H1 (cell line): Measurements from ENCODE around the gene CLCF1. TPM values are rescaled to one million over a fixed set of nuclear protein-coding genes. Genes with fewer than 3 reads are reported as not detected.

ENCODE experiments used
- CTCF ChIA-PET: fragments of 300-600 bp; sonication (Branson Sonifier 250); formaldehyde crosslinking; loops from one replicate; lab custom pipeline; 2021; ENCODE audit not compliant: partially characterized antibody; lab: Charles Lee
- POLR2A ChIA-PET: fragments of 300-600 bp; sonication (Branson Sonifier 250); formaldehyde crosslinking; loops from one replicate; lab custom pipeline; 2021; ENCODE audit warnings: inconsistent platforms; ENCODE audit not compliant: partially characterized antibody; lab: Charles Lee
- DNase-seq, 2 experiments: peaks; one replicate each; pipeline versions ENCODE4 v3.0.0 to v3.0.0-alpha.2; 2010 to 2022; ENCODE audit warnings: low spot score in 2 of 2, low read depth in 1 of 2, mixed read lengths in 1 of 2
- FAIRE-seq: peaks from 2 replicates; lab custom pipeline; 2011; peaks lifted over from hg19 to GRCh38; lab: Jason Lieb, UNC
- H2AFZ ChIP-seq: 2 replicates; pipeline ENCODE4 v1.8.1; 2012; ENCODE audit warnings: low read length, inconsistent platforms
- H2AK5ac ChIP-seq: 2 replicates; pipeline ENCODE4 v1.6.1; 2013; ENCODE audit warnings: low read depth, low read length
- H2BK120ac ChIP-seq: replicated peaks from 2 replicates; pipeline ENCODE3; 2013; ENCODE audit warnings: low read depth, low read length, inconsistent platforms
- H2BK12ac ChIP-seq: 2 replicates; pipeline ENCODE4 v1.6.1; 2013; ENCODE audit warnings: low read depth, low read length
- H2BK15ac ChIP-seq: 2 replicates; pipeline ENCODE4 v1.6.1; 2013; ENCODE audit warnings: low read length
- H2BK20ac ChIP-seq: 2 replicates; pipeline ENCODE4 v1.6.1; 2013; ENCODE audit warnings: low read length
- H2BK5ac ChIP-seq: 2 replicates; pipeline ENCODE4 v1.6.1; 2013; ENCODE audit warnings: low read depth, low read length
- H3K14ac ChIP-seq: 2 replicates; pipeline ENCODE4 v1.6.1; 2013; ENCODE audit warnings: inconsistent platforms; ENCODE audit not compliant: insufficient read length
- H3K18ac ChIP-seq: 2 replicates; pipeline ENCODE4 v1.6.1; 2013; ENCODE audit warnings: low read length; ENCODE audit errors: extremely low read depth
- H3K23ac ChIP-seq: 2 replicates; pipeline ENCODE4 v1.6.1; 2013; ENCODE audit warnings: inconsistent platforms; ENCODE audit not compliant: insufficient read length
- H3K23me2 ChIP-seq: 2 replicates; pipeline ENCODE4 v1.6.1; 2013; ENCODE audit warnings: low read depth, low read length
- H3K27ac ChIP-seq: 2 replicates; pipeline ENCODE4 v1.6.1; 2011; ENCODE audit warnings: low read depth, low read length, inconsistent platforms
- H3K27me3 ChIP-seq, 4 experiments: replicated peaks in 1 of 4; 1 replicate in 1 of 4; 2 replicates in 3 of 4; pipeline versions ENCODE4 v1.6.1 to v1.8.1; 2011 to 2013; ENCODE audit warnings: low read length in 3 of 4, mild to moderate bottlenecking in 3 of 4, inconsistent platforms in 2 of 4, mixed read lengths in 2 of 4, moderate library complexity in 1 of 4; ENCODE audit not compliant: control insufficient read depth in 3 of 4, insufficient read depth in 3 of 4; ENCODE audit errors: extremely low read depth in 1 of 4
- H3K36me3 ChIP-seq, 4 experiments: 2 replicates each; pipeline versions ENCODE4 v1.6.1 to v1.8.1; 2011 to 2013; ENCODE audit warnings: mild to moderate bottlenecking in 4 of 4, low read length in 3 of 4, moderate library complexity in 2 of 4, control low read depth in 1 of 4, inconsistent platforms in 1 of 4; ENCODE audit not compliant: insufficient read depth in 4 of 4, control insufficient read depth in 2 of 4
- H3K4ac ChIP-seq: replicated peaks from 2 replicates; pipeline ENCODE3; 2013; ENCODE audit warnings: low read length, low read depth, mixed read lengths, inconsistent platforms; ENCODE audit not compliant: insufficient read length
- H3K4me1 ChIP-seq, 4 experiments: replicated peaks in 1 of 4; 1 replicate in 1 of 4; 2 replicates in 3 of 4; pipeline versions ENCODE4 v1.6.1 to v1.8.1; 2011 to 2013; ENCODE audit warnings: low read length in 3 of 4, inconsistent platforms in 2 of 4, mixed read lengths in 1 of 4; ENCODE audit not compliant: insufficient read depth in 4 of 4, control insufficient read depth in 3 of 4
- H3K4me2 ChIP-seq, 2 experiments: 2 replicates each; pipeline versions ENCODE4 v1.6.1 to v1.8.1; 2011 to 2013; ENCODE audit warnings: low read depth in 2 of 2, low read length in 2 of 2, control low read depth in 1 of 2, inconsistent platforms in 1 of 2, mild to moderate bottlenecking in 1 of 2; ENCODE audit not compliant: insufficient read depth in 1 of 2
- H3K4me3 ChIP-seq, 4 experiments: fragments of 200-600, 300-600 bp in 1 of 4; sonication (generic), shearing (Covaris generic), sonication (Bioruptor Twin) in 1 of 4; 2 replicates each; pipeline versions ENCODE4 v1.5.1 to v1.8.1; 2011 to 2016; ENCODE audit warnings: low read length in 4 of 4, low read depth in 3 of 4, control low read depth in 2 of 4, inconsistent platforms in 2 of 4, mild to moderate bottlenecking in 2 of 4, mixed read lengths in 1 of 4, moderate library complexity in 1 of 4; ENCODE audit not compliant: insufficient read depth in 2 of 4; ENCODE audit errors: extremely low read depth in 1 of 4
- H3K56ac ChIP-seq: replicated peaks from 2 replicates; pipeline ENCODE3; 2013; ENCODE audit warnings: low read depth, mild to moderate bottlenecking, mixed read lengths, low read length, inconsistent platforms; ENCODE audit not compliant: insufficient read length
- H3K79me1 ChIP-seq: 2 replicates; pipeline ENCODE4 v1.6.1; 2013; ENCODE audit warnings: low read depth, low read length, control low read depth
- H3K79me2 ChIP-seq, 2 experiments: 2 replicates each; pipeline versions ENCODE4 v1.6.1 to v1.8.1; 2012 to 2013; ENCODE audit warnings: low read length in 2 of 2, mild to moderate bottlenecking in 2 of 2, inconsistent platforms in 1 of 2; ENCODE audit not compliant: insufficient read depth in 2 of 2, control insufficient read depth in 1 of 2
- H3K9ac ChIP-seq, 4 experiments: replicated peaks in 1 of 4; 1 replicate in 1 of 4; 2 replicates in 3 of 4; pipeline versions ENCODE4 v1.6.1 to v1.8.1; 2011 to 2013; ENCODE audit warnings: low read depth in 3 of 4, low read length in 3 of 4, control low read depth in 2 of 4, mild to moderate bottlenecking in 2 of 4, moderate library complexity in 2 of 4, inconsistent platforms in 1 of 4; ENCODE audit errors: extremely low read depth in 1 of 4
- H3K9me3 ChIP-seq, 2 experiments: 2 replicates each; pipeline versions ENCODE4 v1.6.1 to v1.8.1; 2012 to 2013; ENCODE audit warnings: mild to moderate bottlenecking in 2 of 2, moderate library complexity in 2 of 2, control low read depth in 1 of 2, inconsistent platforms in 1 of 2, low read depth in 1 of 2, low read length in 1 of 2, mixed read lengths in 1 of 2; ENCODE audit not compliant: insufficient read depth in 2 of 2
- H4K20me1 ChIP-seq, 2 experiments: replicated peaks in 1 of 2; 2 replicates each; pipeline versions ENCODE3 to v1.8.1; 2011 to 2013; ENCODE audit warnings: inconsistent platforms in 2 of 2, low read length in 2 of 2, mild to moderate bottlenecking in 1 of 2; ENCODE audit not compliant: insufficient read depth in 2 of 2, control insufficient read depth in 1 of 2
- H4K5ac ChIP-seq: 2 replicates; pipeline ENCODE4 v1.6.1; 2013; ENCODE audit warnings: low read length, low read depth, mixed read lengths, inconsistent platforms; ENCODE audit not compliant: insufficient read length
- H4K8ac ChIP-seq: 2 replicates; pipeline ENCODE4 v1.8.0; 2013; ENCODE audit warnings: mild to moderate bottlenecking, moderate library complexity, low read length, inconsistent platforms; ENCODE audit not compliant: insufficient read depth; ENCODE audit errors: extremely low read depth
- H4K91ac ChIP-seq: replicated peaks from 2 replicates; pipeline ENCODE3; 2013; ENCODE audit warnings: low read length, mixed read lengths, inconsistent platforms; ENCODE audit not compliant: insufficient read length
- HDAC2 ChIP-seq, 2 experiments: fragments of 300-600 bp in 1 of 2; sonication (generic) in 1 of 2; IDR thresholded peaks; 2 replicates each; pipeline ENCODE4 v1.6.1; 2011 to 2012; ENCODE audit warnings: low read depth in 2 of 2, low read length in 2 of 2, mild to moderate bottlenecking in 2 of 2, moderate library complexity in 2 of 2, borderline replicate concordance in 1 of 2, inconsistent platforms in 1 of 2
- POLR2A ChIP-seq, 2 experiments: IDR thresholded peaks; 1 replicate in 1 of 2; 2 replicates in 1 of 2; pipeline ENCODE4 v1.6.1; 2011; ENCODE audit warnings: low read depth in 2 of 2, low read length in 2 of 2, mild to moderate bottlenecking in 2 of 2; ENCODE audit errors: control extremely low read depth in 1 of 2
- WGBS, 2 experiments: shearing (Covaris generic) in 1 of 2; methylation state at CpG; one replicate each; pipeline versions ENCODE4 v1.1.6 to v1.1.7; 2013 to 2015; ENCODE audit warnings: low lambda C conversion rate in 2 of 2, mixed read lengths in 2 of 2, inconsistent platforms in 1 of 2, low coverage in 1 of 2, missing lambda C conversion rate in 1 of 2; ENCODE audit not compliant: insufficient replicate concordance in 2 of 2, insufficient coverage in 1 of 2, insufficient read length in 1 of 2; ENCODE audit errors: extremely low coverage in 1 of 2, missing lambda C conversion rate in 1 of 2; 5-methylcytosine and 5-hydroxymethylcytosine counted together
- polyA plus RNA-seq, 7 experiments: library from polyadenylated mRNA; depleted of rRNA in 3 of 7; stranded (reverse) in 5 of 7; unstranded in 2 of 7; fragments of >200 nt in 5 of 7; fragments of 200-250 nt in 2 of 7; gene quantifications; 1 replicate in 5 of 7; 2 replicates in 1 of 7; 4 replicates in 1 of 7; pipeline versions ENCODE4 v1.2.1 to v1.2.3, GENCODE V29; 2011 to 2013; ENCODE audit warnings: missing spikeins in 2 of 7, mixed read lengths in 2 of 7
- total RNA-seq: library from RNA; stranded (reverse); fragmentation: NEBNext Ultra II Directional; extraction: Animal tissue kit (Norgen Biotek cat#: 25700); gene quantifications from 2 replicates; pipeline ENCODE4 v1.2.1, GENCODE V29; 2021

CLCF1 gene
- total and polyA plus RNA-seq, 2 of the 8 experiments (the other 6 are each of a cell fraction or from before 2014, with no cell fraction given), result 0.32 to 1.2 TPM

GRCh38 chr11:67398661-67399563 is 25.5 kb upstream of the CLCF1 start:
- H4K5ac ChIP-seq, result no peak overlapping the region
- H3K23ac ChIP-seq, result no peak overlapping the region
- H3K4me1 ChIP-seq, result peaks cover 0 to 11% (median 4%) of the 10 kb centered on the region in 4 experiments; a peak in 5 of 7 replicates
- no peak overlapping the region for H3K4ac ChIP-seq
- peaks cover 6 to 21% (median 18%) of the 10 kb centered on the region in 4 experiments; a peak in 6 of 8 replicates for H3K36me3 ChIP-seq
- TF ChIP-seq POLR2A (IDR thresholded peaks at IDR 0.05; ENCODE audit: control extremely low read depth in 1 of 2, low read depth in 2 of 2, low read length in 2 of 2) (peak in 1 of 2 experiments; percentile 10; a peak in 1 of 3 replicates), HDAC2 (IDR thresholded peaks at IDR 0.05; ENCODE audit: borderline replicate concordance in 1 of 2, low read depth in 2 of 2, low read length in 2 of 2) (no peak)
- TF ChIP-seq, all 59 proteins: peak for 1
- H4K8ac ChIP-seq, result peak overlapping the region; percentile 46; the same call in 1 of the 2 replicates
- H3K4me3 ChIP-seq, result no peak overlapping the region
- no peak overlapping the region for H3K18ac ChIP-seq
- H3K79me2 ChIP-seq, result peaks cover 0 to 10% of the 10 kb centered on the region in 2 experiments; a peak in 2 of 4 replicates
- no peak overlapping the region for H3K27ac ChIP-seq
- no peak for FAIRE-seq
- no peaks in the 10 kb centered on the region for H3K9me3 ChIP-seq
- no peak overlapping the region for H3K9ac ChIP-seq
- H2AFZ ChIP-seq, result no peak overlapping the region
- CTCF ChIA-PET, result interaction anchor here (1.4 to 34.8 kb wide), 2 partner anchors 25 to 41 kb away, joined by 3 to 1305 read pairs; partner anchors contain the start of gene POLD4
- no peak for DNase-seq
- H2BK5ac ChIP-seq, result peak overlapping the region; percentile 35; the same call in 1 of the 2 replicates
- no peak overlapping the region for H3K14ac ChIP-seq
- no peak overlapping the region for H2AK5ac ChIP-seq
- H2BK12ac ChIP-seq, result no peak overlapping the region
- peak overlapping the region; percentile 40 for H4K91ac ChIP-seq
- H3K4me2 ChIP-seq, result no peak overlapping the region
- H3K27me3 ChIP-seq, result no peaks in the 10 kb centered on the region
- peaks cover 0 to 13% of the 10 kb centered on the region in 2 experiments for H4K20me1 ChIP-seq
- peaks cover 4% of the 10 kb centered on the region; the same call in 1 of the 2 replicates for H3K23me2 ChIP-seq
- no peak overlapping the region for H2BK15ac ChIP-seq
- H2BK20ac ChIP-seq, result no peak overlapping the region
- no peak overlapping the region for H2BK120ac ChIP-seq
- POLR2A ChIA-PET, result interaction anchor here (1.4 to 4.3 kb wide), 8 partner anchors 12 to 69 kb away, joined by 3 to 25 read pairs (median 6); partner anchors contain the start of genes CARNS1 and PTPRCAP
- 93% methylated on average over 26 of the region's 31 CpGs; no CpG with 5 or more reads in 1 of the 2 experiments for WGBS, 2 experiments
- peaks cover 3% of the 10 kb centered on the region for H3K79me1 ChIP-seq
- no peak overlapping the region for H3K56ac ChIP-seq
